Skeletal muscle satellite cell (primary cell): ENCODE data around the gene MEAF6.
A peak's percentile ranks its signal among the peaks of the same experiment; 100 is the strongest.

Experiments
- H3K27me3 ChIP-seq: 2 replicates; pipeline ENCODE4 v1.7.0; 2013; ENCODE audit warnings: low read length; ENCODE audit not compliant: control insufficient read depth, insufficient read depth
- H3K36me3 ChIP-seq: 2 replicates; pipeline ENCODE4 v1.7.0; 2013; ENCODE audit warnings: mild to moderate bottlenecking, control low read depth, low read length; ENCODE audit not compliant: insufficient read depth
- H3K4me1 ChIP-seq: 2 replicates; pipeline ENCODE4 v1.7.0; 2013; ENCODE audit warnings: low read length; ENCODE audit not compliant: control insufficient read depth, insufficient read depth
- H3K4me2 ChIP-seq: 2 replicates; pipeline ENCODE4 v1.7.0; 2013; ENCODE audit warnings: mild to moderate bottlenecking, low read length
- H3K4me3 ChIP-seq: 2 replicates; pipeline ENCODE4 v1.7.0; 2013; ENCODE audit warnings: low read length
- H3K9ac ChIP-seq: 2 replicates; pipeline ENCODE4 v1.7.0; 2013; ENCODE audit warnings: mild to moderate bottlenecking, low read depth, low read length, moderate library complexity
- H3K9me3 ChIP-seq: replicated peaks from 2 replicates; pipeline ENCODE4 v1.7.0; 2013; ENCODE audit warnings: mild to moderate bottlenecking, control low read depth, low read length

Gene MEAF6

DNA sequence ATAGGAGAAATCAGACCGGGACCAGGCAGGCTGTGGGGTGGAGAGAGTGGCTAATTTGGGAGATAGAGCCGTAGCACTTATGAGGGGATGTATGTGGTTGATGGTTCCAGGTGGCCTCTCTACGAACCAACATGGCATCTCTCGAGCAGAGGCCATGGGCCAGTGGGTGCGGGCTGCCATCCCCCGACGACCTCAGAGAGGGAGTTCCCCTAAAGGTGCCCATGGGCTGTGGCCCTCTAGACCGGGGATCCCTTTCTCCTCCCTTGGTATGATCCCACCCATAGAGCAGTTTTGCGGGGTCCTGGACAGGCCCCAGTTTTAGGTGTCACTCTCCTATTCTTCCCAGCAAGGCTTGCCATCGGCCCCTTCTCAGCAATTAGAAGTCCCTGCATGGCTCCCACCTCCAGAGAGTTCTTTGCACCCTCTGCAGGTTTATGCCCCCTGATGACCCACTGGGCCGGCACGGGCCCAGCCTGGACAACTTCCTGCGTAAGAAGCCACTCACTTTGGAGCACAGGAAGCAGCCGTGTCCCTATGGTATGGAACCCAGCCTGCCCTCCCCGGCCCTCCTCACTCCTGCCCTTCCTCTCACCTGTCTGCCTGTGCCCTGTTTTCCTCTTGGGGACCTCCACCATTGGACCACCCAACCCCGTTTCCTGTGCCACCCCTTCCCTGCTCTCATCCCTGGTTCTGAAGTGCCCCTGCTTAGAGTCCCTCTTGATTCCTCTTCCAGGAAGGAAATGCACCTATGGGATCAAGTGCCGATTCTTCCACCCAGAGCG, 32.4 kb downstream of the MEAF6 start:
- Histone ChIP-seq H3K4me2 (no peak overlapping the region), H3K36me3 (peaks cover 79% of the 10 kb centered on the region), H3K9ac (no peak overlapping the region), H3K9me3 (no peaks in the 10 kb centered on the region), H3K27me3 (no peaks in the 10 kb centered on the region), H3K4me3 (no peak overlapping the region), H3K4me1 (peaks cover 63% of the 10 kb centered on the region)

GRCh38 chr1:37481289-37482003, 33.1 kb downstream of the MEAF6 start:
- peaks cover 81% of the 10 kb centered on the region for H3K36me3 ChIP-seq
- H3K4me1 ChIP-seq: peaks cover 62% of the 10 kb centered on the region

DNA sequence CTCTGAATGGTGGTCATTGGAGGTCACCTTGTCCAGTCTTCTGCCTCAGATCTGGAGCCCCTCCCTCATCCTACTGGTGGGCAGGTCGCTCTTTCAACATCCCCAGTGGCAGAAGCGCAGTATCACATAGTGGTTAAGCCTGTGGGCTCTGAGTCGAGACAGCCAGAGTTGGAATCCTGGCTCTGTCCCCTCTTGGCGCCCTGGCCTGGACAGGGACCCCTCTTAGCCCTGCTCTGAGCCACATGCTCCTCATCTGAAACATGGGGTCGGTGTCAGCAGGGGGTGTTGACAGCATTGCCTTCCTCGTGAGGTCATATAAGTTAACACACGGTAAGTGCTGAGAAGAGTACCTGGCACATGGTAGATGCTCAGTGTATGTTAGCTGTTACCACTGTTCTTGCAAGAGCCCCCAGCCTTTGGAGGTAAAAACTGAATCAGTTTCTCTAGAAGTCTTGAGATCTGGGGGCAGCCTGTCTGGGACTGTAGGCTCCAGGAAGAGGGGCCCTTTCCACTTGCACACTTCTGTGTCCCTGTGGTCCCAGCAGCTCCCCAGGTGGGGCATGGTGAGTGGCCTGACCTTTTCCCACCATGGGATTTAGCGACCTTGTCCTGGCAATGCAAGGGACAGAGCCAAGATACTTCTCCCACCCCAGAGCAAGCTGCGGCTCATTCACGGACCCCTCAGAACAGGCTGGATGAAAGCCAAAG, 33.8 kb downstream of the MEAF6 start:
- no peaks in the 10 kb centered on the region for H3K9me3 ChIP-seq
- peak overlapping the region; percentile 99 for H3K4me2 ChIP-seq
- peak overlapping the region; percentile 93 for H3K9ac ChIP-seq
- peaks cover 86% of the 10 kb centered on the region for H3K36me3 ChIP-seq
- peaks cover 61% of the 10 kb centered on the region for H3K4me1 ChIP-seq
- no peaks in the 10 kb centered on the region for H3K27me3 ChIP-seq
- no peak overlapping the region for H3K4me3 ChIP-seq

More at GRCh38 chr1:37481289-37482003, 33.1 kb downstream of the MEAF6 start:
- no peak overlapping the region for H3K4me2 ChIP-seq
- no peaks in the 10 kb centered on the region for H3K27me3 ChIP-seq
- no peak overlapping the region for H3K9ac ChIP-seq
- no peak overlapping the region for H3K4me3 ChIP-seq
- H3K9me3 ChIP-seq: no peaks in the 10 kb centered on the region

GRCh38 chr1:37480125-37480466, 34.5 kb downstream of the MEAF6 start:
- H3K9me3 ChIP-seq: no peaks in the 10 kb centered on the region
- H3K27me3 ChIP-seq: no peaks in the 10 kb centered on the region
- H3K4me2 ChIP-seq: peak overlapping the region; percentile 99
- H3K4me3 ChIP-seq: peak overlapping the region; percentile 78
- peaks cover 61% of the 10 kb centered on the region for H3K4me1 ChIP-seq
- H3K9ac ChIP-seq: peak overlapping the region; percentile 93
- H3K36me3 ChIP-seq: peaks cover 85% of the 10 kb centered on the region

- Histone ChIP-seq H3K4me2 (peak overlapping the region; percentile 99), H3K4me3 (peak overlapping the region; percentile 78), H3K36me3 (peaks cover 79% of the 10 kb centered on the region), H3K27me3 (no peaks in the 10 kb centered on the region), H3K4me1 (peaks cover 59% of the 10 kb centered on the region), H3K9ac (peak overlapping the region; percentile 93), H3K9me3 (no peaks in the 10 kb centered on the region)
Observed at GRCh38 chr1:37479255-37480124, 35.1 kb downstream of the MEAF6 start.

DNA sequence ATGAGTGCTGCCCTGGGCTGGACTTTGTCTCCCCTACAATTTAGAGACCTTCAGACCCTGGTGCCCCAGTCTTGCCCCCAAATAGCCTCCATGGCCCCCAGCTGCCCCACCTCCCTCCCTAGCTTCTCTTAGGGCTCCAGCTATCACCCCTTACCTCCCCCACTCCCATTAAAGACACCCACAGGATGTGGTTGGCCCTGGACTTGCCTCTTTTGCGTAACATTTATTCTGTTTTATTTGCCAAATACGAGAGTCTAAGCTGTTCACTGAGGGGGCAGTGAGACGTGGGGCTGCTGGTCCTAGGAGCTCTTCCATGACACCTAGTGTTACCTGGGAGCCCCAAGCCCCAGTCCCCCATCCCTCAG, 35.7 kb downstream of the MEAF6 start:
- H3K9ac ChIP-seq: peak overlapping the region; percentile 93
- no peaks in the 10 kb centered on the region for H3K9me3 ChIP-seq
- peak overlapping the region; percentile 99 for H3K4me2 ChIP-seq
- H3K4me3 ChIP-seq: peak overlapping the region; percentile 78
- H3K27me3 ChIP-seq: no peaks in the 10 kb centered on the region
- H3K36me3 ChIP-seq: peaks cover 73% of the 10 kb centered on the region
- peaks cover 56% of the 10 kb centered on the region for H3K4me1 ChIP-seq

DNA sequence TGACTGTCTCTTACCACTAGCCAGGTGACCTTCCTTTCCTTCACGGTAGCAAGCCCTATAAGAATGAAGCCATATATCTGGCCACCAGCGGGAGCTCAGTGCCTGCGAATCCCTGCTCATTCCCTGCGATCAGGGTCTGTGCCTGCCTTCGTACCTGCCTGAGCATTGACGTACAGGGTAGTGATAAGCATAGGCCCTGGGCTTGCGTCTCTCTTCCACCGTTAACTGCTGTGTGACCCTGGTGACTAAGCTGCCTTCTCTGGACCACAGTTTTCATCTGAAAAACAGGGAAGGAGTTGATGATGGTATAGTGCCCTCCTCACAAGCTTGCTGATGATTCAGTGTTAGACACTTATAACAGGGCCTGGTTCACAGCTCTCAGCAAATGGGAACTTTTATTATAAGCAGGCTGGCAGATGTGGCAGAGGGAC, 36.1 kb downstream of the MEAF6 start:
- H3K4me1 ChIP-seq: peaks cover 60% of the 10 kb centered on the region
- no peaks in the 10 kb centered on the region for H3K27me3 ChIP-seq
- no peaks in the 10 kb centered on the region for H3K9me3 ChIP-seq
- peak overlapping the region; percentile 78 for H3K4me3 ChIP-seq
- peak overlapping the region; percentile 93 for H3K9ac ChIP-seq
- H3K4me2 ChIP-seq: peak overlapping the region; percentile 99
- H3K36me3 ChIP-seq: peaks cover 69% of the 10 kb centered on the region

DNA sequence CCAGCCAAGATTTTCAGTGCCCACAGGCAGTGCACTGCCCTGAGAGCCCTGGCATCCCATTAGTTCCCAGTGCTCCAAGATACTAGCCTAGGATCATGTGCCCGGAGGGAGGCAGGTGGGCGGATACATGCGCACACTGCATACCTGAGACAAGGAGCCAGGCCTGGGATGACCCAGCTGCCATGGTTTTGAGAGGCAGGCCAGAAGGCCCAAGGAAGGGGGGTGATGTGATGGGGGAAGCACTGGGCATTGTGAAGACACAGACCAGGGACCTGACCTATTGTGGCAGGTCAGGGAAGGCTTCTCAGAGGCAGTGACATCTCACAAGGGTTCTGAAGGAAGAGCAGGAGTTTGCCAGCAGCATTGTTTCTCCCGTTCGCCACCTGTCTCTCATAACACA, 36.6 kb downstream of the MEAF6 start:
- no peaks in the 10 kb centered on the region for H3K9me3 ChIP-seq
- H3K4me3 ChIP-seq: peak overlapping the region; percentile 78
- H3K36me3 ChIP-seq: peaks cover 64% of the 10 kb centered on the region
- peak overlapping the region; percentile 93 for H3K9ac ChIP-seq
- H3K4me1 ChIP-seq: peaks cover 65% of the 10 kb centered on the region
- no peaks in the 10 kb centered on the region for H3K27me3 ChIP-seq
- peak overlapping the region; percentile 99 for H3K4me2 ChIP-seq

DNA sequence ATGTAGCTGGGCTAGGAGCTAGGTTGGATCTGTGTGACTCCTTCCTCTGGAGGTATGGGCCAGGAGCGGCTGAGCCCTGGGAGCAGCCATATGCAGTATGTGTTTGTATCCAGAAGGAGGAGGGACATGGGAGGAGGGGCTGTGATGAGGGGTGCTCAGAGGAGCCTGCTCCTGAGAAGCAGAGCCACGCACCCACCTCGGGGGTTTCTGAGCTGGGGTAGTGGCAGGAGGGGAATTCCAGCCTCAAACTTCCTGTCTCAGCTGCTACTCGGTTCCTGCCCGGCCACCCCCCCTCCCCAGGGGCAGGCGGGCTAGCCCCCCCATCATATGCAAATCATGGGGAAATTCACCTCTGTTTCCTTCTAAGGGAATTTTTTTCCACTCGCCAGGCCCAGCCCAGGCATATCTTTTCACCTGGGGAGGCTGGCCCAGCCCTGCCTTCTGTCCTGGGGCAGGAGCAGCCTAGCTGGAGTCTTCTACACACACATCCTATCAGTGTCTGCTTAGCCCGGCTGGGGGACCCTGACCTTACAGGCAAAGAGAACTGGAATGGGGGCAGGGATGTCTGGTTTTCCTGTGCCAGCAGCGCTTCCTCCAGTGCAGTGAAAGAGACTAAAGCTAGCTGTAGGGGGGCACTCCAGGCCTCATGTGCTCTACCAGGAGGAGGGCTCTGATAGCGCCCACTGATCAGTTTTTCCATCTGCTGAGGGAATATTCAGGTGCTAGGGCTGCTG, 37.2 kb downstream of the MEAF6 start:
- no peaks in the 10 kb centered on the region for H3K27me3 ChIP-seq
- peaks cover 71% of the 10 kb centered on the region for H3K4me1 ChIP-seq
- peaks cover 58% of the 10 kb centered on the region for H3K36me3 ChIP-seq
- peak overlapping the region; percentile 78 for H3K4me3 ChIP-seq
- peak overlapping the region; percentile 93 for H3K9ac ChIP-seq
- H3K4me2 ChIP-seq: peak overlapping the region; percentile 99
- no peaks in the 10 kb centered on the region for H3K9me3 ChIP-seq

GRCh38 chr1:37476460-37477197, 37.9 kb downstream of the MEAF6 start:
- H3K9me3 ChIP-seq: no peaks in the 10 kb centered on the region
- no peaks in the 10 kb centered on the region for H3K27me3 ChIP-seq
- H3K4me3 ChIP-seq: peak overlapping the region; percentile 78
- peaks cover 51% of the 10 kb centered on the region for H3K36me3 ChIP-seq
- H3K4me1 ChIP-seq: peaks cover 79% of the 10 kb centered on the region
- peak overlapping the region; percentile 93 for H3K9ac ChIP-seq
- peak overlapping the region; percentile 99 for H3K4me2 ChIP-seq
